HG02884 (cell line): Measurements from ENCODE around the gene OR2A12.
"Not testable (repeated sequence)": the region's sequence is repeated elsewhere in the genome, so short reads cannot be mapped to it uniquely, and the experiment has no call there.

ENCODE experiments used
- ATAC-seq: cut with Tn5 transposase; IDR thresholded peaks from one replicate; pipeline ENCODE4 v1.9.1; 2021; ENCODE audit warnings: mild to moderate bottlenecking, moderate library complexity; ENCODE audit not compliant: unreplicated experiment

OR2A12 gene, protein sequence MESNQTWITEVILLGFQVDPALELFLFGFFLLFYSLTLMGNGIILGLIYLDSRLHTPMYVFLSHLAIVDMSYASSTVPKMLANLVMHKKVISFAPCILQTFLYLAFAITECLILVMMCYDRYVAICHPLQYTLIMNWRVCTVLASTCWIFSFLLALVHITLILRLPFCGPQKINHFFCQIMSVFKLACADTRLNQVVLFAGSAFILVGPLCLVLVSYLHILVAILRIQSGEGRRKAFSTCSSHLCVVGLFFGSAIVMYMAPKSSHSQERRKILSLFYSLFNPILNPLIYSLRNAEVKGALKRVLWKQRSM

DNA sequence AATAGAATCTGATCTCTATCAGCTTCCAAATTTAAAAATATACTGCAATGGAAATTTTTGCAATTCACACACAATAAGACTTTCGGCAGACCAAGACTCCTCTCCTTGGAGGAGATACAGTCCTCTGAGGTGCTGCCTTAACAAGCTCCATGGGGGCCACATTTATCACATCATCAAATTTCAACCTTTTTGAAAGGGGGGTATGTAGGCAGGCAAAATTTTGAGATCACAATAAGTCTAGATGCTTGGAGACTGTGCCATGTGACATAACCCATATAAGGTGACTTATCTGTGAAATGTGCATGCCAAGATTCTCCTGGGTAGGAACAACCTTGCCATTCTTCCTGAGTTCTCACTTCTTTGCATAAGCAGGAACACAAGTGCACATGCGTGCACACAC, at the start of gene OR2A12:
Gene OR2A12, plus strand, starts transcription at position 301 of the 400 bp plus-strand sequence. CDS start 8,830 bp downstream, outside the sequence.
- ATAC-seq = no peak

DNA sequence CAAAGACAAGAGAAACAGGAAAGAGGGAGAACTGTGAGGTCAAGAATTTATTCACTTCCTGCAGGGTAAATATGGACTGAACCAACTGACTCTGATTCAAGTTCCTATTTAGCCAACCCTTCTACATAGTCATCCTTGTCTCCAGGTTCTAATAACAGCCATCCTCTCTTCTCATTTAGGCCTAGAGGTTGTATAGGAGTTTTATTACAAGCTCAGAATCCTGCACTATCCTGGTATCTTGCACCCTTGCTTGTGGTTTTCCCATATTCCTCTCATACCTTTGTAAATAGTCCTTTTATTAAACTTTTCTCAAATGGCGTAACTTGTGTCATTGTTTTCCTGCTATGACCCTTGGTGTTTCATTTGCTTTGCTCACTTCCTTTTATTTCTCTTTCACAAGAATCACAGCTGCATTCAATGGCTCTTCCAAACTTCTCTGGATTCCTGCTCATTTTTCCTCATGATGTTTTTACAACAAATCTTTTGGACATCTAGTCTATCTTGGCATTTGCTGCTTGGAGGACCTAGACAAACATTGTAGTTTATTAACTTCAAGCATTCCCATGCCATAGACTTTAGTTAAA, 49.7 kb upstream of the OR2A12 start:
- no peak for ATAC-seq

DNA sequence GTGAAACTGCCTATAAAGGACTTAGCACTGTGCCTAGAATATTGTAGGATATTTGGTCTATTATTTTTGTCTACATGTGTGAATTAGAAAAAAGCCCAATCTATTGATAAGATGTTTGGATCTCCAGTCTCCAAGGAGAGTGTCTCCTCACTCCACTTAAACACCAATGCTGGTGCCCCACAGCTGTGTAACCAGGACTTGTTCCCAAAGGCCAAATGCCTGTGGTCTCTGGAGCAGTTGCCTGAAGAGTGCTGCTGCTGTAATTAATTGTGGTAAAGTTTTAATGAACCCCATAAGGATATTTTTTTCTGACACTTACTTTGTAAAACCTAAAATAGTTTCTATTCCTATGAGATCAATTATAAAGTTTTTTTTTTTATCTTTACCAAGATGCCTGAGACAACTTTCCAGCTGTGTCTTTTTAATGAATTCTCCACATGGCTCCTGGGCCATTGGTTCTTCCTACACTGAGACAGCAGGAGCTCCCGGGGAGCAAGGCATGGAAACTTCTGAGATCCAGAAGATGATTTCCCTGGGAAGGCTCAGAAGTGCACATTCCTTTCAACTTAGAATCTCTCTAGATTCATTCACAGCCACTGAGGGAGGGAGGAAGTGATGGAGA, 48.6 kb upstream of the OR2A12 start:
- no peak for ATAC-seq

DNA sequence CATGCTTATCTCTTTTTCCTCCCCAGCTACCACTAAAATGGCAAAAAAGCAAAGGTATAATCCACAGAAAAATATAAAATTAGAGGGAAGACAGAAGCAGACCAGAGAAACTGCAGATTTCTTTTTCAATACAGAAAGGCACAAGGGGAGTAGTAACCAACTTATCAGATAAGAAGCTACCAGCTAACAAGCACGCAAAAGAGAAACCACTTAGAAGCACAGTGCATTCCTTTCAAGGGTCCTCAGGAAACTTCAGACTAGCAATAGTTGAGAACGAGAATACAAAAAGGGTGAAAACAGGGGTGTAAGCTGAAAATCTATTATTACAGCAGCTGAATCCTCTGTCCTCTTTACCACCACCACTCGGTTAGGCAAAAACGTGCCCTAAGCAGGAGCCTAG, 47.2 kb upstream of the OR2A12 start:
- ATAC-seq = no peak

DNA sequence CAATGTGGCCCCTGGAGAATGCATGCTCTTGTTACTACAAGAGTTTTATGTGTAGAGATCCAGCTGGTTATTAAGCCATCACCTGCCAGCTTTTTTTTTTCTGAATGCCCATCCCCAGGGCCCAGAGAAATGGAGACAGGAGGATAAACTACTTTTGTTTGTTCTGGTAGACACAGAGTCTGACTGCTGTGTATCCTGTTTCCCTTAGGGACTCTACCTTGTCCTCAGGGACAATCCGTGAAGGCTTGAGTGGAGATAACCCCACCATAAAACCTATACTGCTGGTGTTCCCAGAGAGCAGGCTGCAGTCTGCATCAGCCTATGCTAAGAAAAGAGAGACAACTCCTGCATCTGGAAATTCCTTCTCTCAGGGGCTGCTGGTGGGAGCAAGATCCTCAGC, 37.4 kb upstream of the OR2A12 start, which contains the start of gene OR2A5:
Gene OR2A5, plus strand, starts transcription at position 301 of the 400 bp plus-strand sequence. CDS start 1,454 bp downstream, outside the sequence.
- no peak for ATAC-seq

DNA sequence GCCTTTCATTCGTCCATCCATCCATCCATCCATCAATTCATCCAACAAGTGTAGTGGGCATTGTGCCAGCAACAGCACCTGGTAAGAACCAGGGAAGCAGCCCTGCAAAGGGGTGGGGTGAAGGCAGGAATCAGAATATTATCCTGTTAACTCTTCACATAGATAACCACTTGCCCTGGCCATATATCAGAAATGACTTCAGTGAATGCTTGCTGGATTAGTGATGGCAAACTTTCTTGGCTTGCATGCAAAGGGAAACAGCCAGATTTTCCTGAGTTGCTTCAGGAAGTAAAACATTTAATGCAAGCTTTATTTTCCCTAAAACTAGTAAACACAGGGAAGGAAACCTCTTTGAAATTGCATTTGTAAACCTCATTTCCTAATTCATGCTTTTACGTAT, 36.6 kb upstream of the OR2A12 start:
- ATAC-seq = no peak

DNA sequence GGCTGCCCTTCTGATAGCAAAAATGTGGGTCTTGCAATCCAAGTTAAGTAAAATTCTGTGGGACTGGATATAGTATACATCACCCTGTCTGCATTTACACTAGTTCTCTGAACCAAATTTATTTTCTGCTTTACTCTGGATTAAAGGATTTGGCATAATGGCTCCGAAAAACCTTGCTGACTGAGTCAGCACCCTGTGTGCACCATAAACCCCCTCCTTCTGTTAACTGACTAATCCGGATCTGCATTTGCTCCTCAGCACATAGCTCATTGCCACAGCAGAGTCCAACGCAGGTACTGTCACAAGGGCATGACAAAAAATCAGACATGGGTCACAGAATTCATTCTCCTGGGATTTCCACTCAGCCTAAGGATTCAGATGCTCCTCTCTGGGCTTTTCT, 36.0 kb upstream of the OR2A12 start:
- ATAC-seq = no peak

DNA sequence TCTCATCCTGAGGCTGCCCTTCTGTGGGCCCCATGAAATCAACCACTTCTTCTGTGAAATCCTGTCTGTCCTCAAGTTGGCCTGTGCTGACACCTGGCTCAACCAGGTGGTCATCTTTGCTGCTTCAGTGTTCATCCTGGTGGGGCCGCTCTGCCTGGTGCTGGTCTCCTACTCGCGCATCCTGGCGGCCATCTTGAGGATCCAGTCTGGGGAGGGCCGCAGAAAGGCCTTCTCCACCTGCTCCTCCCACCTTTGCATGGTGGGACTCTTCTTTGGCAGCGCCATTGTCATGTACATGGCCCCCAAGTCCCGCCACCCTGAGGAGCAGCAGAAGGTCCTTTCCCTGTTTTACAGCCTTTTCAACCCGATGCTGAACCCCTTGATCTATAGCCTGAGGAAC, 35.2 kb upstream of the OR2A12 start:
- ATAC-seq = not testable (repeated sequence)

DNA sequence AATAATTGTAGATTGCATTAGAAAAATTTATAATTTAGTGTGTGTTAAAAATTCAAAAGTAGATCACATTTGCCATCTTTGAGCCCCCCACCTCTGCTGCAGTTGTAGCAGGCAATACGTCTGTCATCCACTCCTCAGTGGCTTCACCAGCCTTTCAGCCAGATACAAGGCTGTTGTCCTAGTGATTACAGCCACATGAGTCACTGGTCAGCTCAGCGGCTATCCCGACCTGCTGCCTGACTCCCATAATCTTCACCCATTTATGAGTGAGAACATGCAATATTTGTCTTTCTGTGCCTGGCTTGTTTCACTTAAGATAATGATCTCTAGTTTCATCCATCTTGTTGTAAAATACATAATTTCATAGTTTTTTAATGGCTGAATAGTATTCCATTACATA, 28.1 kb upstream of the OR2A12 start:
- ATAC-seq = no peak

DNA sequence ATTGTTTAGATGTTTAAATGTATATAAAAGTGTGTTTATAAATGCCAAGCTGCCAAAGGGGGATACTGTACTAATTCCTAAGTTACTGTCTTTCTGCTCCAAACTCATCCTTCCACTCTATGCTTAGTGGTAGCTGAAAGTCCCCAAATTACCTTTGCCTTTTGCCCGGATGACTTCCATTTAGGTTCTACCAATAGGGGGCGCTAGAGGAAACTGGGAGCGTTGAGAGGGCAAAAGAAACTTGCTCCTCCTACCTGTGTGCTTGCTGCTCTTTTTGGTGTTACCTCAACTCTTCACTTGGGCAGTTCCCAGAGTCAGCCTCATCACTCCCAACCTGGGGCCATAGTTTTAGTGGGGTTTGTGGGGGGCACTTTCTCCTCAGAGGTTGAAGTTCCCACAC, 22.4 kb upstream of the OR2A12 start:
- ATAC-seq = no peak

DNA sequence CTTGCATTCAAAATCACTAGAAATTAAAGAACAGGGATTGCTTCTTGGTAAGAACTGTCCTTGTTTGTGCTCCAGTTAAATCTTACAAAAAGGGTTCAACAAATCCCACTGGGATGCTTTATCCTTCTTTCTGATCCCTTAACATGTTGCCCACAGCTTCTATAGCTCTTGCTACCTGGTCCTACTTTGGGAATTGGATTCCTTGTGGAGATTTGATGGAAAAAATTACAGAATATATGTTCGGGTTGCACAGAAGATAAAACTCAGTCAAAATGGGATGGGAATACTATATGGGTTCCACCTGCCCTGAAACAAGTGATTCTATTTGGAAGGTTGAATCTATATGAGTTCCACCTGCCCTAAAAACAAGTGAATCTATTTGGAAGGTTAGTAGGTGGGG, 16.6 kb upstream of the OR2A12 start, which contains the start of gene OR2A25:
Gene OR2A25, plus strand, starts transcription at position 301 of the 400 bp plus-strand sequence. CDS start 4,409 bp downstream, outside the sequence.
- no peak for ATAC-seq

DNA sequence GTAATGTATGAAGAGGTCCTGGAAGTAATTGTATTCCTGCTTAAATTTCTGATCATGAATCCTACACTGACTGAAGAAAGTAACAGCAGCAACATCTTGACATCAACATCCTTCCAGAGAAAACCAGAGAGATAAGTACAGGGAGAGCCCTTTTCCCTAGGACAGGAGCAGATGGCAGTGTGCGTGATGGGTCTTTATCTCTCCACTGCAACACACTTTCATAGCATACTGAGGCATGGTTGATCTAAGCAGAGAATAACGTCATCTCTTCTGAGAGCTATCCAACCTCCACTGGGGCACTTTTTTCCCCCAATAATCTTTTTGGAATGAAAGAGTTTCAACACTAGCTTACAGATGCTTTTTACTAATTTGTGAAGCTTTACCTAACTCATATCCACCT, 16.1 kb upstream of the OR2A12 start:
- no peak for ATAC-seq

DNA sequence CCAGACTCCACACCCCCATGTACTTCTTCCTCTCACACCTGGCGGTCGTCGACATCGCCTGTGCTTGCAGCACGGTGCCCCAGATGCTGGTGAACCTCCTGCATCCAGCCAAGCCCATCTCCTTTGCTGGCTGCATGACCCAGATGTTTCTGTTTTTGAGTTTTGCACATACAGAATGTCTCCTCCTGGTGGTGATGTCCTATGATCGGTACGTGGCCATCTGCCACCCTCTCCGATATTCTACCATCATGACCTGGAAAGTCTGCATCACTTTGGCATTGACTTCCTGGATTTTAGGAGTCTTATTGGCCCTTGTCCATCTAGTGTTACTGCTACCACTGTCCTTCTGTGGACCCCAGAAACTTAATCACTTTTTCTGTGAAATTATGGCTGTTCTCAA, 11.7 kb upstream of the OR2A12 start:
- no peak for ATAC-seq

DNA sequence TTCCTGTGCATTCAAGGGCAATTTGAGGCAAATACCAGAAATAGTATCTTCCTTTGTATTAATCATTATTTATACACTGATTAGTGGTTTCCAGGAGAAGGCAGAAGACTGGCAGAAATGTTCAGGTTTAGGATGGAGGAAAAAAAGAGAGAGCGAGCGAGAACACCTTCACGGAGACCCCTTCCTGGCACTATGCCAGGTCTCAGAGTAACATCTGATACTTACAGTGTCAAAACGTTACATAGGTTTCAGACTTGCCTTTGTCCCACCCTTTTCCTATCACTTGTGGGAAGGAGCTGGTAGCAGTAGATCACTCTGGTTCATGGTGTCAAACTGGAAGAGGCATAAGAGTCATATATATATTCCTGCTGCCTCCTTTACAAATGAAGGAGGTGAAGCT, 652 bp downstream of the OR2A12 start:
- ATAC-seq = no peak

DNA sequence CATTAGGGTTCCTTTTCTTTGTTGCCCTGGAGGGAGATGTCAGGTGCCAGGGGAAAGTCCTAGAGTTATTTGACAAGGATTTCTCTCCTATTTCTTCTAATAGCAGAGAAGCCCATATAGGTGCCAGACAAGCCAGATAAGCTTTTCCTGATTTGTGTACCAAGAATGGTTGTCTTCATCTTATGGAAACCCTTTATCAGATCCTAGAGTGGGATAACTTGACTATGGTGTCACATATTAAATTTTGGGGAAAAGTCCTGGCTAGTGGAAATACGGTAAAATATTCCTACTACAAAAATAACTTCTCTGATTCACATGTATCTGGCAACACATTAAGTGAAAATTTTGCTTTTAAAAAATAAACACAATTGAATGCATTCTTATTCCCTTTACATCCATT, 1.2 kb downstream of the OR2A12 start:
- ATAC-seq = no peak

DNA sequence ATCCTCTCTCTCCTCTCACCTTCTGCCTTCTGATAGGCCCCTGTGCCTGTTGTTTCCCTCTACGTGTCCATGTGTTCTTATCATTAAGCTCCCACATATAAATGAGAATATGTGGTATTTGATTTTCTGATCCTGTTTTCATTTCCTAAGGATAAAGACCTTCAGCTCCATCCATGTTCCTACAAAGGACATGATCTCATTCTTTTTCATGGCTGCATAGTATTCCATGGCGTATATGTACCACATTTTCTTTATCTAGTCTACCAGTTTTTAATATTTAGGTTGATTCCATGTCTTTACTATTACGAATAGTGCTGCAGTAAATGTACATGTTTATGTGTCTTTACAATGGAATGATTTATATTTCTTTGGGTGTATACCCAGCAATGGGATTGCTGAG, 4.6 kb downstream of the OR2A12 start:
- no peak for ATAC-seq

DNA sequence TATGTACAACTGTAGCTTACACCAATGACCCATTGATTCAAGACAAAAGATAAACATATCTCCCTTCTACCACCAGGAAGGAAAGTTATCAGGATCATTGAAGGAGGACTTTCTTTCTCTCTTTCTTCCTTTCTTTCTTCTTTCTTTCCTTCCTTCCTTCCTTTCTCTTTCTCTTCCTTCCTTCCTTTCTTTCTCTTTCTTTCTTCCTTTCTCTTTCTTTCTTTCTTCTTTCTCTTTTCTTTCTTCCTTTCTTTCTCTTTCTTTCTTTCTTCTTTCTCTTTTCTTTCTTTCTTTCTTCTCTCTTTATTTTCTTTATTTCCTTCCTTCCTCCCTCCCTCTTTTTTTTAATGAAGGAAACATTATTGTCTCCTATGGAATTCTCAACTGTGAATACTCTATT, 12.7 kb downstream of the OR2A12 start:
- no peak for ATAC-seq

DNA sequence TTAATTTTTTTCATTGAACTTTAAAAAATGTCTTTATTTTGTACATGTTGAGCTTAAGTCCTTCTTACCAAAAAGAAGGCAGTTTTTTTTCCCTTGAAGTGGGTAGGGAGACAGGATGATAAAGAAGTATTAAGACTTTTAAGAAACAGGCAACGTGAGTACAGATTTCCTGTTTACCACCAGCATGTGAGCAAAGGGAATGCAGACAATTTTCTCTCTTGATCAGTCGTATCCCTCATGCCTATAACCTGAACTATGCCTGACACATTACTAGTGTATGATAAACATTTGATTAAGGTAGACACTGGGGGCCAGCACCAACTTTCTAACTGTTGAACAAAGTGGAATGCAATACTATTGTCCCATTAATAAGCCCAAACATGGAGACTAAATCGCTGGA, 14.5 kb downstream of the OR2A12 start:
- ATAC-seq = no peak

DNA sequence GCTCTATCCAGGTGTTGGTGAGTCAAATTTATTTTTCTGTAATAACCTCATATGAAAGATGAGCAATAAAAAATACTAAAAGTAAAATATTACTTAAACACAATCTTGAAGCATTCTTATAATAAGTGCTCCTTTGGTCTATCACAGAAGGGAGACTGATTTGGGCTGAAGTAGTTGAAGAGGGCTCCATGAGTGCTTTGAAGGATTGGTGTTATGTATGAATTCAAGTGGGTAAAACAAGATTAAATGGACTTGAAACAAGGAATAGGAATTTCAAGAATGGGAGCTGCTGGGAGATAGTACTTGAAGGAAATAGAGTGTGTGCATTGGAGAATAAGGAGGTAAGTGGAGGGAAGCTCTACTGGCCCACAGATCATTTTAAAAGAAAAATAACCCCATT, 16.0 kb downstream of the OR2A12 start:
- no peak for ATAC-seq

DNA sequence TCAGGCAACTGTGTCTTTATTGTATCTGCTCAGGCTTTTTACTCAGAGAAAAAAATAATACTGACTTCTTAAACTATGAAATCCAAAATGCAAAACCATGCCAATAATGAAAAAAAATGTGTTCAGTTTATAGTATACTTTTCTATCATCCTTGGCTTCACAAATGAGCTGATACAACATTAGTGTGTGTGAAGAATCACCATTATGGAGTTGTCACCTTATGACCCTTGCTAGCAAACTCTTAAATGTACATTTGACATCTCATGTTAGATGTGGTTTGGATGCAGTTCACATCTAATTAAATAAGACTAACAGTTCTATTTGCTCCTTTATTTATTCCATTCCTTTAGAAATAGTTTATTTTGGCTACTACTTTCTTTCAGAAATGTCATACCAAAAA, 19.1 kb downstream of the OR2A12 start:
- no peak for ATAC-seq

DNA sequence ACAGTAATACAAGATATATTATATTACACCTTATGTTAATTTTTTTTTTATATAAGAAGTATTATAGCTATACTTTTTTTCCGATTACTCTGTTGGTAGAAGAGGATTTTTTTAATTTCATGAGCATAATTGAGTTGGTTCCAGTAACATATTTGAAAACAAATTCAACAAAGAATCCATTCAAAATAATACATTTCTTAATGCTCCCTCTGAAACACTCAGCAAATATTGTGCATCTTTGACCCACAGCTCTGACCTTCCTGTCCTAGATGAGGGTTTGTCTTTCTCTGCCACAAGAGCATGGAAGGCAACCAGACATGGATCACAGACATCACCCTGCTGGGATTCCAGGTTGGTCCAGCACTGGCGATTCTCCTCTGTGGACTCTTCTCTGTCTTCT, 23.2 kb downstream of the OR2A12 start, which contains the start of gene OR2A2:
Gene OR2A2, plus strand, starts transcription at position 301 of the 400 bp plus-strand sequence. Its CDS starts 0 bp downstream, at position 301.
- ATAC-seq = no peak

DNA sequence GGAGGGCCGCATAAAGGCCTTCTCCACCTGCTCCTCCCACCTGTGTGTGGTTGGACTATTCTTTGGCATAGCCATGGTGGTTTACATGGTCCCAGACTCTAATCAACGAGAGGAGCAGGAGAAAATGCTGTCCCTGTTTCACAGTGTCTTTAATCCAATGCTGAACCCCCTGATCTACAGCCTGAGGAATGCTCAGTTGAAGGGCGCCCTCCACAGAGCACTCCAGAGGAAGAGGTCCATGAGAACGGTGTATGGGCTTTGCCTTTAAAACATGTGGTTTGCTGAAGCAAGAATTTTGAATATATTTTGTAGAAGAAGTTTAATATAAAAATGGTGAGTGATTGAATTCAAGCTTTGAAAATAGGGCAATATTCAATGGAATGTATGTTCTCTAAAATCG, 24.2 kb downstream of the OR2A12 start:
- ATAC-seq = no peak
